ENCODE data around the gene GRIP1.

The GRIP1 gene

DNA sequence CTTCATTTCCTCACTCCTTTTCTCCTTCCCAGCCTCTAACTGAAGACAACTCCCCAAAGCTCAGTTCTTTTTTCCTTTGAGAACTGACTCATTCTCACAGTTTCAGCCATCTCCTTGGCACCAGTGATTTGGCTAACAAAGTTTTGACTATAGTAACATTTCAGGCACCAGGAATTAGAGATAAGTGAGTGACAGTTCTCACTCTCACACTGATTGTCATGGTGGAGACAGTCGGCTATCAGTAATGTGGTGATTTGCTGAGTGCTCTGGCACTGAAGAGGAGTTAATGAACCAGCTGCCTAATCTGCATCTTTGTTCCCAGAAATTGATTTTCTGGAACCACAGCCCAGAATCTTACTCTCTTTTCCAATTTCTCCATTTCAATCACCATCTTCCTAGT lies 347.1 kb downstream of the GRIP1 start:
- TF ChIP-seq, protein P1, sequence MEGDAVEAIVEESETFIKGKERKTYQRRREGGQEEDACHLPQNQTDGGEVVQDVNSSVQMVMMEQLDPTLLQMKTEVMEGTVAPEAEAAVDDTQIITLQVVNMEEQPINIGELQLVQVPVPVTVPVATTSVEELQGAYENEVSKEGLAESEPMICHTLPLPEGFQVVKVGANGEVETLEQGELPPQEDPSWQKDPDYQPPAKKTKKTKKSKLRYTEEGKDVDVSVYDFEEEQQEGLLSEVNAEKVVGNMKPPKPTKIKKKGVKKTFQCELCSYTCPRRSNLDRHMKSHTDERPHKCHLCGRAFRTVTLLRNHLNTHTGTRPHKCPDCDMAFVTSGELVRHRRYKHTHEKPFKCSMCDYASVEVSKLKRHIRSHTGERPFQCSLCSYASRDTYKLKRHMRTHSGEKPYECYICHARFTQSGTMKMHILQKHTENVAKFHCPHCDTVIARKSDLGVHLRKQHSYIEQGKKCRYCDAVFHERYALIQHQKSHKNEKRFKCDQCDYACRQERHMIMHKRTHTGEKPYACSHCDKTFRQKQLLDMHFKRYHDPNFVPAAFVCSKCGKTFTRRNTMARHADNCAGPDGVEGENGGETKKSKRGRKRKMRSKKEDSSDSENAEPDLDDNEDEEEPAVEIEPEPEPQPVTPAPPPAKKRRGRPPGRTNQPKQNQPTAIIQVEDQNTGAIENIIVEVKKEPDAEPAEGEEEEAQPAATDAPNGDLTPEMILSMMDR (IDR thresholded peaks at IDR 0.05; ENCODE audit: insufficient read depth, missing control alignments) = no peak
- FAIRE-seq (no peak), DNase-seq (ENCODE audit: insufficient read length, low spot score) (no peak)

DNA sequence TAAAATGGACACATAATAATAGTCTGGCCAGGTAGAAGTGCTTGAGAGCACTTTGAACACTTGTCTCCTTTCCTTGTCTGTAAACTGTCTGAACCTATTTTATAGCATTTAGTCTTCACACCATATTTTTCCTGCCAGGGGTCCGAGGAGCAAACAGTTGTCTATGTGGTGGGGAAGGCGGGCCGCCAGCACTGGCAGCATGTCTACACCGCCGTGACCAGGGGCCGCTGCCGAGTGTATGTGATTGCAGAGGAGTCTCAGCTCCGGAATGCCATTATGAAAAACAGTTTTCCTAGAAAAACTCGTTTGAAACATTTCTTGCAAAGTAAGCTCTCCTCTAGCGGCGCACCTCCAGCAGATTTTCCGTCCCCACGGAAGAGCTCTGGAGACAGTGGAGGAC lies 347.9 kb downstream of the GRIP1 start:
- DNase-seq (ENCODE audit: insufficient read length, low spot score) (no peak), FAIRE-seq (no peak)
- TF ChIP-seq, protein P1 (IDR thresholded peaks at IDR 0.05; ENCODE audit: insufficient read depth, missing control alignments) = no peak

DNA sequence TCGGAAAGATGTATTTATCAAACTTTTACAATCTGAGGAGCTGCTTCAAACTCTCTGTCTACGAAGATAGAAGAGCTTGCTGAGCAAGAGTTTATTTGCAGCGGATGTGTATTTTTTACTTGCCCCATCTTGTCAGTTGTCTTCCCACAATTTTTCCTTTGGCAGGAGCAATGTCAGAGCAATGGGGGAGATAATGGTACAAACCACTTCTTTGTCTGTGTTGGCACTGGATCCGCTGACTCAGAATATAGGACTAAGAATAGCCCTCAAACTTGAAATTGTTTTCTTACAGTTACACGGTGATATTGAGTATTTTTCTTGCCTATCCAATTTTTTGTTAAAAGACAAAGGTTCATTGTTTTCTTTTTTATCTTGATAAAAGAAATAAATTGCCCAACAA lies 348.9 kb downstream of the GRIP1 start:
- TF ChIP-seq, protein P1 (IDR thresholded peaks at IDR 0.05; ENCODE audit: insufficient read depth, missing control alignments) = no peak
- DNase-seq (ENCODE audit: insufficient read length, low spot score) (no peak), FAIRE-seq (no peak)

DNA sequence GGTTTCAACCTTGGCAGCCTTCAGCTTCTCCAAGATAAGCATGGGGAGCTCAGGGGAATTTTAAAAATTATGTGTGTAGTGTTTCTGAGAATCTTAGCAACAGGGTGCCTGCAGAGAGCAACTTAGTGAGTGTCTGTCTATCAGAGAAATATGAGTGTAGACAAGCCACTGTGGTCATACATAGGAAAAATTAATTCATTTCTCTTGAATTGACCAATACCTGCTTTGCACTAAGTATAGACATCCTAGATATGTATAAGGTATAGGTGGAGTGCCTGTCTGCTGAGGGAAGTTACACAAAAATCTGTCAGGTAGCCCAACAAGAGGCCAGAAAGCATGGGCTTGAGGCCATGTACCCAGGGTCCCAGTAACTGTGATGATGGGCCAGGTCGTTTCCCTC lies 355.9 kb downstream of the GRIP1 start:
- FAIRE-seq (no peak), DNase-seq (ENCODE audit: insufficient read length, low spot score) (no peak)
- TF ChIP-seq, protein P1 (IDR thresholded peaks at IDR 0.05; ENCODE audit: insufficient read depth, missing control alignments) = no peak

DNA sequence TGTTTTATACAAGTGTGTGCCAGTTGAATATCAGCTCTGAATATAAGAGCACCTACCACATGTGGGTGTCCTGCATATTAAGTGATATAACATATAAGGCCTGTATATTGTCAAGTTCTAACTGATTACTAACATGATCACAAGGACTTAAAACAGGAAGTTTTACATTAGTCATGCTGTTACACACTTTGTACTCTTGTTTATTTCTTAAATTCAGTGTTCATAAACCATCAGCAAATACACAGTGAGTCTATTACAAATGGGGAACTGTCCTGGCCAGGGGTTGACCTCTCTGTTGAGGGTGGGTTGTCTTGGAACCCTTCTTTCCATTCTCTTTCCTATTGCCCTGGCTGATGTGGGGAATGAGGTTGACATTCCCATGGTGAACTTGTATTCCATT lies 357.4 kb downstream of the GRIP1 start:
- FAIRE-seq (no peak), DNase-seq (ENCODE audit: insufficient read length, low spot score) (no peak)
- TF ChIP-seq, protein P1 (IDR thresholded peaks at IDR 0.05; ENCODE audit: insufficient read depth, missing control alignments) = no peak

DNA sequence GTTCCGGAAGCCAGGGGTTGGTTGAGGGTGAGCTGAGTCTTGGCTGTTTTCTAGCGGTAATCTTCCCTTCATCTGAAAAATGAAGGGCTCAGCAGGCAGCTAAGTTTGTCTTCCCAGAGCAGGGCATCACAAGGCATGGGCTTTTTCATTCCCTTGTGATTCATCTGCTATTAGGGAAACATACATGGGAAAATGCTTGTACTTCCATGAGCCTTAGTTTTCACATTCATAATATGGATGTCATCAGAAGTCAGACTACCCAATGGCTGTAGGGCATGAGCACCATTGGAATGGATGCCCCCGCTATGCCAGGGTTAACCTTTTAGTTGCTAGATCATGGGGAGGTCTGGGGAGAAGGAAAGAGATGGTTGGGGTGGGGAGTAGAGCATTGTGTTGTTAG lies 357.9 kb downstream of the GRIP1 start:
- no peak for FAIRE-seq
- TF ChIP-seq, protein P1 (IDR thresholded peaks at IDR 0.05; ENCODE audit: insufficient read depth, missing control alignments) = no peak
- no peak for DNase-seq (ENCODE audit: insufficient read length, low spot score)

DNA sequence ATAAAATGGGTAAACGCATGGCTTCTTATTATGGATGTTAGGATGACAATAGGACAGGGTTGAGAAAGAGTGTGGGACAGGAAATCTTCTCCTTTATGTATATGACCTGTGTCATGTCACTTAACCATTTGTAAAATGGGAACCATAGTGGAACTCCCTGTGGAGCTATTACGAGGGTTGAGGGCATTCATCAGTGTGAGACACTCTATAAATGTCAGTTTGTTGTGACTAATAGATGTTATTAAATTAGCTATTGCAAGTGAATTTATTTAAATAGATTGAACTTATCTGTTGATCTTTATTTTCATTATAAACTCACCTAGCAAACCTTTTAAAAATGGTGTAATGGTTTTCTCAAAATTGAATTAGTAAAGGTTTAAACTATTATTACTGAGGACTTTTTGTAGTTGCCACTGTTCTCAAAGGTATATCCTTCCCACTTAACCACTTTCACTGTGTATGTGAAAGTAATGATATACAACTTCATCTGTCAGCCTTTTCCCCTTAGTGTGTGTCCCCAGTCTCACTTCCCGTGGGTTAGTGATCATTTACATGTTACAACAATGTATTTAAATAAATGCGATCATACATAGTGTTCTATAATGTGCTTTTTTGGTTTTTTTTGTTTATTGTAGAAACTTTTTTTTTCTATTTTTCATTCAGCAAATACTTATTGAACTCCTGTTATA lies 359.5 kb downstream of the GRIP1 start:
- FAIRE-seq (no peak), DNase-seq (ENCODE audit: insufficient read length, low spot score) (no peak)
- TF ChIP-seq, protein P1 (IDR thresholded peaks at IDR 0.05; ENCODE audit: insufficient read depth, missing control alignments) = no peak

Measured in D721Med (cell line).